ENCODE data around the gene LILRA2. TPM values are rescaled to one million over a fixed set of nuclear protein-coding genes. Genes with fewer than 3 reads are reported as not detected.

The LILRA2 gene
- polyA plus RNA-seq, result not detected in 2 replicates
- not detected in 2 replicates for polyA minus RNA-seq

DNA sequence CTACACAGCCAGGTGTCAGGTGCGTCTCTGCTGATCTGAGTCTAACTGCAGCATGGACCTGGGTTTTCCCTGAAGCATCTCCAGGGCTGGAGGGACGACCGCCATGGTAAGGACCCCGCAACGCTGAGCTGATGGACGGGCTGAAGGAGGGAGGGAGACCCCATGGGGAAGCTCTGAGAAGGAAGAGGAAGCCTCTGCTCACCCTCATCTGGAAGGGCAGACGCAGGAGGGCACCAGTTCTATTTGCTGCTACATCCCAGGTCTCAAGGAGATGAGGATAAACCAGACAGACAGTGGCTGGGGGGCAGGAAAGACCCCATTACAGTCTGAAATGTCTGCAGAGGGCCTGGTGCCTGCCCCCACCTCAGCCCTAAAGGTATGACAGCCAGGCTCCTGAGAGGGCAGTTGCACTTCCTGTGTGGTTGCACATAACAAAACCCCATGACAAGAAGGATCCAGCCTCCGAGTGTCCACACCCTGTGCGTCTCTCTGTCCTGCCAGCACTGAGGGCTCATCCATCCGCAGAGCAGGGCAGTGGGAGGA is at the start of gene LILRA2:
Gene LILRA2, plus strand, starts transcription at position 461 of the 543 bp plus-strand sequence. CDS start 89 bp downstream, outside the sequence.
- Histone ChIP-seq H2AFZ (ENCODE audit: low read depth, low read length) (no peak within 1 kb of the TSS), H3K9me3 (ENCODE audit: low read length) (no peaks in the 10 kb centered on the region), H3K27ac (ENCODE audit: low read length) (no peak within 1 kb of the TSS), H3K27me3 (ENCODE audit: insufficient read depth, low read depth, low read length) (no peaks in the 10 kb centered on the region), H3K9me2 (ENCODE audit: insufficient read depth, low read length) (no peaks in the 10 kb centered on the region), H3K36me3 (ENCODE audit: insufficient read depth, low read length) (no peaks in the 10 kb centered on the region), H3K79me2 (replicated peaks; ENCODE audit: insufficient read depth, low read length) (no peaks in the 10 kb centered on the region), H3K9ac (ENCODE audit: low read length) (no peak within 1 kb of the TSS), H4K20me1 (ENCODE audit: insufficient read depth) (no peaks in the 10 kb centered on the region), H3K4me3 (ENCODE audit: low read length) (no peak within 1 kb of the TSS), H3K4me2 (ENCODE audit: low read length) (no peak within 1 kb of the TSS), H3F3A (ENCODE audit: insufficient read depth, low read length, poor library complexity, severe bottlenecking) (no peaks in the 10 kb centered on the region)
- TF ChIP-seq EP300 (conservative IDR thresholded peaks at IDR 0.05; ENCODE audit: poor library complexity, severe bottlenecking), result no peak
- no peak for TF ChIP-seq POLR2AphosphoS5 (IDR thresholded peaks at IDR 0.05)
- no peak for TF ChIP-seq MXI1 (conservative IDR thresholded peaks at IDR 0.05; ENCODE audit: poor library complexity, severe bottlenecking)
- no peak for TF ChIP-seq SMC3 (conservative IDR thresholded peaks at IDR 0.05; ENCODE audit: poor library complexity)
- no peak for TF ChIP-seq TAF1 (IDR thresholded peaks at IDR 0.05; ENCODE audit: low read depth)
- TF ChIP-seq, protein P1, sequence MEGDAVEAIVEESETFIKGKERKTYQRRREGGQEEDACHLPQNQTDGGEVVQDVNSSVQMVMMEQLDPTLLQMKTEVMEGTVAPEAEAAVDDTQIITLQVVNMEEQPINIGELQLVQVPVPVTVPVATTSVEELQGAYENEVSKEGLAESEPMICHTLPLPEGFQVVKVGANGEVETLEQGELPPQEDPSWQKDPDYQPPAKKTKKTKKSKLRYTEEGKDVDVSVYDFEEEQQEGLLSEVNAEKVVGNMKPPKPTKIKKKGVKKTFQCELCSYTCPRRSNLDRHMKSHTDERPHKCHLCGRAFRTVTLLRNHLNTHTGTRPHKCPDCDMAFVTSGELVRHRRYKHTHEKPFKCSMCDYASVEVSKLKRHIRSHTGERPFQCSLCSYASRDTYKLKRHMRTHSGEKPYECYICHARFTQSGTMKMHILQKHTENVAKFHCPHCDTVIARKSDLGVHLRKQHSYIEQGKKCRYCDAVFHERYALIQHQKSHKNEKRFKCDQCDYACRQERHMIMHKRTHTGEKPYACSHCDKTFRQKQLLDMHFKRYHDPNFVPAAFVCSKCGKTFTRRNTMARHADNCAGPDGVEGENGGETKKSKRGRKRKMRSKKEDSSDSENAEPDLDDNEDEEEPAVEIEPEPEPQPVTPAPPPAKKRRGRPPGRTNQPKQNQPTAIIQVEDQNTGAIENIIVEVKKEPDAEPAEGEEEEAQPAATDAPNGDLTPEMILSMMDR (IDR thresholded peaks at IDR 0.05; ENCODE audit: poor library complexity, severe bottlenecking), result no peak
- TF ChIP-seq, protein P2, sequence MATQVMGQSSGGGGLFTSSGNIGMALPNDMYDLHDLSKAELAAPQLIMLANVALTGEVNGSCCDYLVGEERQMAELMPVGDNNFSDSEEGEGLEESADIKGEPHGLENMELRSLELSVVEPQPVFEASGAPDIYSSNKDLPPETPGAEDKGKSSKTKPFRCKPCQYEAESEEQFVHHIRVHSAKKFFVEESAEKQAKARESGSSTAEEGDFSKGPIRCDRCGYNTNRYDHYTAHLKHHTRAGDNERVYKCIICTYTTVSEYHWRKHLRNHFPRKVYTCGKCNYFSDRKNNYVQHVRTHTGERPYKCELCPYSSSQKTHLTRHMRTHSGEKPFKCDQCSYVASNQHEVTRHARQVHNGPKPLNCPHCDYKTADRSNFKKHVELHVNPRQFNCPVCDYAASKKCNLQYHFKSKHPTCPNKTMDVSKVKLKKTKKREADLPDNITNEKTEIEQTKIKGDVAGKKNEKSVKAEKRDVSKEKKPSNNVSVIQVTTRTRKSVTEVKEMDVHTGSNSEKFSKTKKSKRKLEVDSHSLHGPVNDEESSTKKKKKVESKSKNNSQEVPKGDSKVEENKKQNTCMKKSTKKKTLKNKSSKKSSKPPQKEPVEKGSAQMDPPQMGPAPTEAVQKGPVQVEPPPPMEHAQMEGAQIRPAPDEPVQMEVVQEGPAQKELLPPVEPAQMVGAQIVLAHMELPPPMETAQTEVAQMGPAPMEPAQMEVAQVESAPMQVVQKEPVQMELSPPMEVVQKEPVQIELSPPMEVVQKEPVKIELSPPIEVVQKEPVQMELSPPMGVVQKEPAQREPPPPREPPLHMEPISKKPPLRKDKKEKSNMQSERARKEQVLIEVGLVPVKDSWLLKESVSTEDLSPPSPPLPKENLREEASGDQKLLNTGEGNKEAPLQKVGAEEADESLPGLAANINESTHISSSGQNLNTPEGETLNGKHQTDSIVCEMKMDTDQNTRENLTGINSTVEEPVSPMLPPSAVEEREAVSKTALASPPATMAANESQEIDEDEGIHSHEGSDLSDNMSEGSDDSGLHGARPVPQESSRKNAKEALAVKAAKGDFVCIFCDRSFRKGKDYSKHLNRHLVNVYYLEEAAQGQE (IDR thresholded peaks at IDR 0.05; ENCODE audit: borderline replicate concordance), result no peak
- no peak for TF ChIP-seq RAD21 (conservative IDR thresholded peaks at IDR 0.05)
- no peak for TF ChIP-seq EZH2 (IDR thresholded peaks at IDR 0.05; ENCODE audit: borderline replicate concordance, insufficient read depth, low read length, poor library complexity, severe bottlenecking)

DNA sequence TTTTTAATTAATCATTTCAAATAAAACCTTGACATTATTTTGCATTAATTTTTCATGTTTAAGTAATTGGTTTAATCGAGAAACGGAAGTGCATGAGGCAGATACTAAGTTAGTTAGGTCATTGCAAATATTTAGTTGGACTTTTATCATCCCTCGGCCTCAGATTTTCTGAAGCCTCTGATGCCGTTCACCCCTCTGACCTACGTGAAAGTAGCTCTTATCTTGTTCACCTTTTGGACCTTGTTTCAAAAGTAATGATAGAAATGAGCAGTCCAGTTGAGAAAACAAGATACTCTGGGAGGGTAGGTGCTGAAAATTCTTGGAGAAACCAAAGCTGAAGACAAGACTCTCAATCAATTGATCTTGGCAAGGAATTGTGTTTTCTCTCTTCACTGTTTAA is 48.0 kb upstream of the LILRA2 start:
- Histone ChIP-seq H2AFZ (ENCODE audit: low read depth, low read length) (no peak overlapping the region), H3K4me2 (ENCODE audit: low read length) (no peak overlapping the region), H4K20me1 (ENCODE audit: insufficient read depth) (no peaks in the 10 kb centered on the region), H3K4me3 (ENCODE audit: low read length) (no peak overlapping the region), H3K9ac (ENCODE audit: low read length) (no peak overlapping the region), H3K9me3 (ENCODE audit: low read length) (no peaks in the 10 kb centered on the region), H3F3A (ENCODE audit: insufficient read depth, low read length, poor library complexity, severe bottlenecking) (no peaks in the 10 kb centered on the region), H3K27me3 (ENCODE audit: insufficient read depth, low read depth, low read length) (no peaks in the 10 kb centered on the region), H3K36me3 (ENCODE audit: insufficient read depth, low read length) (no peaks in the 10 kb centered on the region), H3K9me2 (ENCODE audit: insufficient read depth, low read length) (no peaks in the 10 kb centered on the region), H3K79me2 (replicated peaks; ENCODE audit: insufficient read depth, low read length) (no peaks in the 10 kb centered on the region), H3K27ac (ENCODE audit: low read length) (no peak overlapping the region)
- TF ChIP-seq EP300 (conservative IDR thresholded peaks at IDR 0.05; ENCODE audit: poor library complexity, severe bottlenecking), result no peak
- TF ChIP-seq MXI1 (conservative IDR thresholded peaks at IDR 0.05; ENCODE audit: poor library complexity, severe bottlenecking), result no peak
- no peak for TF ChIP-seq RAD21 (conservative IDR thresholded peaks at IDR 0.05)
- no peak for TF ChIP-seq SMC3 (conservative IDR thresholded peaks at IDR 0.05; ENCODE audit: poor library complexity)
- TF ChIP-seq POLR2AphosphoS5 (IDR thresholded peaks at IDR 0.05), result no peak
- no peak for TF ChIP-seq EZH2 (IDR thresholded peaks at IDR 0.05; ENCODE audit: borderline replicate concordance, insufficient read depth, low read length, poor library complexity, severe bottlenecking)
- TF ChIP-seq, protein P1 (IDR thresholded peaks at IDR 0.05; ENCODE audit: poor library complexity, severe bottlenecking), result no peak
- no peak for TF ChIP-seq TAF1 (IDR thresholded peaks at IDR 0.05; ENCODE audit: low read depth)
- TF ChIP-seq, protein P2 (IDR thresholded peaks at IDR 0.05; ENCODE audit: borderline replicate concordance), result no peak
